Upper lobe of left lung (tissue), 4 donors: ENCODE measurements around the gene PRKRA.

Experiments
- CTCF ChIP-seq, 6 experiments: fragments of 450-650 bp in 4 of 6; fragments of 200-600 bp in 2 of 6; sonication (generic) in 2 of 6; IDR thresholded peaks; one replicate each; pipeline ENCODE4 v1.5.1; 2016 to 2019; ENCODE audit warnings: antibody characterized with exemption in 6 of 6
- POLR2A ChIP-seq, 4 donors: fragments of 450-650 bp; IDR thresholded peaks; one replicate each; pipeline ENCODE4 v1.5.1; 2016 to 2017; ENCODE audit warnings: antibody characterized with exemption in 4 of 4, mild to moderate bottlenecking in 2 of 4

- TF ChIP-seq POLR2A (IDR thresholded peaks at IDR 0.05) (no peak), CTCF (IDR thresholded peaks at IDR 0.05) (no peak)
These were observed 25.5 kb upstream of the PRKRA start for GRCh38 chr2:178476477-178476876.
